ENCODE data around the gene BSND.

BSND gene

GRCh38 chr1:55048453-55049270 lies 49.9 kb downstream of the BSND start:
- DNase-seq (ENCODE audit: low spot score), result no peak

GRCh38 chr1:55049271-55049913 lies 50.7 kb downstream of the BSND start:
- no peak for DNase-seq (ENCODE audit: low spot score)

- DNase-seq (ENCODE audit: low spot score), result no peak
These were observed 51.2 kb downstream of the BSND start for GRCh38 chr1:55049914-55050278.

- peak; percentile 55 for DNase-seq (ENCODE audit: low spot score)
These were observed 51.5 kb downstream of the BSND start for GRCh38 chr1:55050283-55050682.

GRCh38 chr1:55051169-55051568 lies 52.4 kb downstream of the BSND start:
- DNase-seq (ENCODE audit: low spot score), result no peak

- no peak for DNase-seq (ENCODE audit: low spot score)
These were observed 52.9 kb downstream of the BSND start for GRCh38 chr1:55051621-55052020.

GRCh38 chr1:55052221-55053142 lies 53.7 kb downstream of the BSND start:
- DNase-seq (ENCODE audit: low spot score), result no peak

- no peak for DNase-seq (ENCODE audit: low spot score)
These were observed 54.7 kb downstream of the BSND start for GRCh38 chr1:55053265-55053954.

- DNase-seq (ENCODE audit: low spot score), result no peak
These were observed 55.7 kb downstream of the BSND start for GRCh38 chr1:55054396-55054795.

GRCh38 chr1:55055084-55055882 lies 56.5 kb downstream of the BSND start:
- DNase-seq (ENCODE audit: low spot score), result no peak

GRCh38 chr1:55055951-55056631 lies 57.4 kb downstream of the BSND start:
- no peak for DNase-seq (ENCODE audit: low spot score)

- no peak for DNase-seq (ENCODE audit: low spot score)
These were observed 57.9 kb downstream of the BSND start for GRCh38 chr1:55056632-55056992.

GRCh38 chr1:55057270-55057955 lies 58.7 kb downstream of the BSND start:
- DNase-seq (ENCODE audit: low spot score), result no peak

GRCh38 chr1:55057956-55058298 lies 59.2 kb downstream of the BSND start:
- DNase-seq (ENCODE audit: low spot score), result no peak

GRCh38 chr1:55059302-55060132 lies 60.8 kb downstream of the BSND start:
- no peak for DNase-seq (ENCODE audit: low spot score)

- no peak for DNase-seq (ENCODE audit: low spot score)
These were observed 61.6 kb downstream of the BSND start for GRCh38 chr1:55060133-55060999.

GRCh38 chr1:55061000-55061705 lies 62.4 kb downstream of the BSND start:
- no peak for DNase-seq (ENCODE audit: low spot score)

All from hepatic stellate cell (primary cell).